Endothelial cell (in vitro differentiated cells): ENCODE measurements around the gene GCKR. TPM values are rescaled to one million over a fixed set of nuclear protein-coding genes. Genes with fewer than 3 reads are reported as not detected.
A peak's percentile ranks its signal among the peaks of the same experiment; 100 is the strongest.

Source experiments
- DNase-seq: peaks from one replicate; pipeline ENCODE4 v3.0.0; 2021; ENCODE audit warnings: low spot score
- H3K27ac Mint-ChIP-seq: one replicate; pipeline ENCODE4 v1.8.0; 2021; ENCODE audit warnings: mixed read lengths, inconsistent platforms; ENCODE audit not compliant: unreplicated experiment
- H3K27me3 Mint-ChIP-seq: one replicate; pipeline ENCODE4 v1.8.0; 2021; ENCODE audit warnings: mild to moderate bottlenecking, moderate library complexity, mixed read lengths, inconsistent platforms; ENCODE audit not compliant: unreplicated experiment
- H3K36me3 Mint-ChIP-seq: one replicate; pipeline ENCODE4 v1.8.0; 2021; ENCODE audit warnings: mild to moderate bottlenecking, low read depth, mixed read lengths, inconsistent platforms; ENCODE audit not compliant: unreplicated experiment
- H3K4me1 Mint-ChIP-seq: one replicate; pipeline ENCODE4 v1.8.0; 2021; ENCODE audit warnings: mild to moderate bottlenecking, mixed read lengths, inconsistent platforms; ENCODE audit not compliant: unreplicated experiment
- H3K4me3 Mint-ChIP-seq: one replicate; pipeline ENCODE4 v1.8.0; 2021; ENCODE audit warnings: mild to moderate bottlenecking, mixed read lengths, inconsistent platforms; ENCODE audit not compliant: unreplicated experiment
- H3K9me3 Mint-ChIP-seq: one replicate; pipeline ENCODE4 v1.8.0; 2021; ENCODE audit warnings: mixed read lengths, inconsistent platforms; ENCODE audit not compliant: unreplicated experiment
- long read RNA-seq: library from polyadenylated mRNA; unstranded; transcript quantifications from one replicate; pipeline ENCODE4 v2.0.0, GENCODE V29; 2020; ENCODE audit not compliant: unreplicated experiment
- total RNA-seq: library from RNA; stranded (reverse); fragmentation: NEBNext Ultra II Directional; extraction: Animal tissue kit (Norgen Biotek cat#: 25700); gene quantifications from one replicate; pipeline ENCODE4 v1.2.1, GENCODE V29; 2021; ENCODE audit not compliant: unreplicated experiment
- TF ChIP-seq, protein P1 (sequence below): fragments of 200-600 bp; sonication (generic); IDR thresholded peaks from one replicate; pipeline ENCODE4 v1.5.0; 2021; ENCODE audit warnings: antibody characterized with exemption; ENCODE audit not compliant: unreplicated experiment

Gene GCKR, protein sequence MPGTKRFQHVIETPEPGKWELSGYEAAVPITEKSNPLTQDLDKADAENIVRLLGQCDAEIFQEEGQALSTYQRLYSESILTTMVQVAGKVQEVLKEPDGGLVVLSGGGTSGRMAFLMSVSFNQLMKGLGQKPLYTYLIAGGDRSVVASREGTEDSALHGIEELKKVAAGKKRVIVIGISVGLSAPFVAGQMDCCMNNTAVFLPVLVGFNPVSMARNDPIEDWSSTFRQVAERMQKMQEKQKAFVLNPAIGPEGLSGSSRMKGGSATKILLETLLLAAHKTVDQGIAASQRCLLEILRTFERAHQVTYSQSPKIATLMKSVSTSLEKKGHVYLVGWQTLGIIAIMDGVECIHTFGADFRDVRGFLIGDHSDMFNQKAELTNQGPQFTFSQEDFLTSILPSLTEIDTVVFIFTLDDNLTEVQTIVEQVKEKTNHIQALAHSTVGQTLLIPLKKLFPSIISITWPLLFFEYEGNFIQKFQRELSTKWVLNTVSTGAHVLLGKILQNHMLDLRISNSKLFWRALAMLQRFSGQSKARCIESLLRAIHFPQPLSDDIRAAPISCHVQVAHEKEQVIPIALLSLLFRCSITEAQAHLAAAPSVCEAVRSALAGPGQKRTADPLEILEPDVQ
- total RNA-seq, result 0.59 TPM
- long read RNA-seq, result 0 reads

DNA sequence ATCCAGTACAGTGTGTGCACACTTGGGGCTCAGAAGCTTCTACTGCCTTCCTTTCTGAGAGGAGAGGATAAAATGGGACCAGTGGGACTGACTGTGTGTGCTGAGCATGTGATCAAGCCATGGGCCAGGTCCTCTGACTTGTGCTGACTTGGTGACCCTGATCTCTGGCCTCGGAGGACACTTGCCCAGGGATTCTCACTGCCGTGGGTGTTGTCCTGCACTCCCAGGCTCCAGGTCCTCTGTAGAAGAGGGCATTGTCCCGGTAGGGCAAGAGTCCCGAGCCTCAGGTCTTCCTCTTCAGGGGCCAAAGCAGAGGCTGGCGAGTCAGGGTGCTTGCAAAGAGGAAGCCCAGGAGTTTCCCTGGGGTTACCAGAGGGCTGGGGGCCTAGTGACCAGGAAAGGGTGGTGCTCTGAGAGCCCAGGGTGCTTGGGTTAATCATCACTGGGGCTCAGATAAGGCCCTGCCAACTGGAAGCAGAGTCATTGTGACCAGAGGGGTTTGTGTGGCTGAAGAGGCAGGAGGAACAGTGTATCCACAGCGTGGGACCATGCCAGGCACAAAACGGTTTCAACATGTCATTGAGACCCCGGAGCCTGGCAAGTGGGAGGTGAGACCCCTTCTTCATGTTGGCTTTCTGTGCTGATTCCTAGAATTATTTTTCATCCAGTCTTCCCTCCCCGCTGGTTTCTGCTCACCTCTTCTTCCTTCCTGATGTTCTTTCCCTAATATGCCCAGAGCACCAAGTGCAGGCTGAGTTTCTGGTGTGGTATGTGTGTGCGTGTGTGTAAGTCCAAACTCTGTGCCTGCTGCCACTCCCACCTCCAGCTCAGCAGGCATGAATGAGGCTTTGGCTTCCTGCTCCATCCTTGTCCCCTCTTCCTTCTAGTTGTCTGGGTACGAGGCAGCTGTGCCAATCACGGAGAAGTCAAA, at the start of gene GCKR:
Gene GCKR, plus strand, starts transcription at position 483 of the 931 bp plus-strand sequence. Its CDS starts 66 bp downstream, at position 549.
- TF ChIP-seq, protein P1, sequence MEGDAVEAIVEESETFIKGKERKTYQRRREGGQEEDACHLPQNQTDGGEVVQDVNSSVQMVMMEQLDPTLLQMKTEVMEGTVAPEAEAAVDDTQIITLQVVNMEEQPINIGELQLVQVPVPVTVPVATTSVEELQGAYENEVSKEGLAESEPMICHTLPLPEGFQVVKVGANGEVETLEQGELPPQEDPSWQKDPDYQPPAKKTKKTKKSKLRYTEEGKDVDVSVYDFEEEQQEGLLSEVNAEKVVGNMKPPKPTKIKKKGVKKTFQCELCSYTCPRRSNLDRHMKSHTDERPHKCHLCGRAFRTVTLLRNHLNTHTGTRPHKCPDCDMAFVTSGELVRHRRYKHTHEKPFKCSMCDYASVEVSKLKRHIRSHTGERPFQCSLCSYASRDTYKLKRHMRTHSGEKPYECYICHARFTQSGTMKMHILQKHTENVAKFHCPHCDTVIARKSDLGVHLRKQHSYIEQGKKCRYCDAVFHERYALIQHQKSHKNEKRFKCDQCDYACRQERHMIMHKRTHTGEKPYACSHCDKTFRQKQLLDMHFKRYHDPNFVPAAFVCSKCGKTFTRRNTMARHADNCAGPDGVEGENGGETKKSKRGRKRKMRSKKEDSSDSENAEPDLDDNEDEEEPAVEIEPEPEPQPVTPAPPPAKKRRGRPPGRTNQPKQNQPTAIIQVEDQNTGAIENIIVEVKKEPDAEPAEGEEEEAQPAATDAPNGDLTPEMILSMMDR, result no peak
- DNase-seq, result no peak
- peaks cover 13% of the 10 kb centered on the region for H3K27me3 Mint-ChIP-seq
- peaks cover 3% of the 10 kb centered on the region for H3K36me3 Mint-ChIP-seq
- peak within 1 kb of the TSS; percentile 88 for H3K4me3 Mint-ChIP-seq
- H3K9me3 Mint-ChIP-seq, result no peaks in the 10 kb centered on the region
- peaks cover 8% of the 10 kb centered on the region for H3K4me1 Mint-ChIP-seq
- no peak within 1 kb of the TSS for H3K27ac Mint-ChIP-seq

- peaks cover 4% of the 10 kb centered on the region for H3K4me1 Mint-ChIP-seq
- peaks cover 39% of the 10 kb centered on the region for H3K36me3 Mint-ChIP-seq
- no peak for DNase-seq
- no peak overlapping the region for H3K4me3 Mint-ChIP-seq
- TF ChIP-seq, protein P1, result no peak
- H3K27ac Mint-ChIP-seq, result no peak overlapping the region
- no peaks in the 10 kb centered on the region for H3K9me3 Mint-ChIP-seq
- H3K27me3 Mint-ChIP-seq, result peaks cover 3% of the 10 kb centered on the region
Measured at GRCh38 chr2:27448381-27448780, 48.3 kb upstream of the GCKR start.

GRCh38 chr2:27451095-27451494, 45.5 kb upstream of the GCKR start:
- no peak overlapping the region for H3K4me3 Mint-ChIP-seq
- H3K27ac Mint-ChIP-seq, result no peak overlapping the region
- H3K27me3 Mint-ChIP-seq, result peaks cover 2% of the 10 kb centered on the region
- H3K4me1 Mint-ChIP-seq, result peaks cover 3% of the 10 kb centered on the region
- no peaks in the 10 kb centered on the region for H3K9me3 Mint-ChIP-seq
- peaks cover 46% of the 10 kb centered on the region for H3K36me3 Mint-ChIP-seq
- TF ChIP-seq, protein P1, result no peak
- DNase-seq, result no peak

DNA sequence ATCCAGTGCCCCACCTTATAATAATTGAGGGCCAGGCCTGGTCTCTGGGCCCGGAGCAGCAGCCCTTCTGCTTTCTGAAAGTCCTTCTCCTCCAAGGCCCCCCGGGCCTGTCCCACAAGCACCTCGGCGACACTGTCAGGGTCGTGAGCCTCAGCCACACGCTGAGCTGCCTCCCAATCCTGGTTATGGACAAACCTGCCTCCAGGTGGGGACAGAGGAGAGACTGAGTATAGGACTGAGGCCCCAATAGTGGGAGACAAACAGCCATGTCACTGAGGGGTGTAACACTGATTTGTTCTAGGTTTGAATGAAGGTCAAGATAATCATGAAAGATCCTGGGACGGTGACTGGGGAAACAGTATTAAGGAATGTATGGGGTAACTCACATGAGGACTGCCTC, 42.7 kb upstream of the GCKR start:
- no peak for DNase-seq
- Mint-ChIP-seq H3K4me3 (no peak overlapping the region), H3K9me3 (no peaks in the 10 kb centered on the region), H3K27me3 (peaks cover 2% of the 10 kb centered on the region), H3K4me1 (peaks cover 3% of the 10 kb centered on the region), H3K36me3 (peaks cover 38% of the 10 kb centered on the region), H3K27ac (no peak overlapping the region)
- TF ChIP-seq, protein P1, result no peak
